ENCODE results near the gene GCH1.

DNA sequence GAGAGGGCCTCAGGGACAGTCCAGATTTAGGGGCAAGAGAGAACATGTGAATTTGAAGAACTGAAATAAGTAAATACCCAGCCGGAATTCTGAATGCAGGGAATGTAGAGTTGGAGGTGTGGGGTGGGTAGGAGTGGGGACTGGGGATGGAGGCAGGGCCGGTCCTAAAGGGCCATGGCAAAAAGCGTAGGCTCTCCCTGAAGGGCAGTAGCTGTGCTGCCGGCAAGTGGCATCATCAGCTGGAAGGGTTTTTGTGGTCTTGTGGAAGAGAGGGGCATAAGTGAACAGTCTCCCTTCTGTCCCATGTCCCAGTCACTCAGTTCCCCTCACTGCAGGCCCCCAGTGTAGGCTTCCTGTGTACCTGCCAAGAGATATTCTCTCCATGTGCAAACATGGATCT lies 104.6 kb downstream of the GCH1 start:
- TF ChIP-seq, protein P1, sequence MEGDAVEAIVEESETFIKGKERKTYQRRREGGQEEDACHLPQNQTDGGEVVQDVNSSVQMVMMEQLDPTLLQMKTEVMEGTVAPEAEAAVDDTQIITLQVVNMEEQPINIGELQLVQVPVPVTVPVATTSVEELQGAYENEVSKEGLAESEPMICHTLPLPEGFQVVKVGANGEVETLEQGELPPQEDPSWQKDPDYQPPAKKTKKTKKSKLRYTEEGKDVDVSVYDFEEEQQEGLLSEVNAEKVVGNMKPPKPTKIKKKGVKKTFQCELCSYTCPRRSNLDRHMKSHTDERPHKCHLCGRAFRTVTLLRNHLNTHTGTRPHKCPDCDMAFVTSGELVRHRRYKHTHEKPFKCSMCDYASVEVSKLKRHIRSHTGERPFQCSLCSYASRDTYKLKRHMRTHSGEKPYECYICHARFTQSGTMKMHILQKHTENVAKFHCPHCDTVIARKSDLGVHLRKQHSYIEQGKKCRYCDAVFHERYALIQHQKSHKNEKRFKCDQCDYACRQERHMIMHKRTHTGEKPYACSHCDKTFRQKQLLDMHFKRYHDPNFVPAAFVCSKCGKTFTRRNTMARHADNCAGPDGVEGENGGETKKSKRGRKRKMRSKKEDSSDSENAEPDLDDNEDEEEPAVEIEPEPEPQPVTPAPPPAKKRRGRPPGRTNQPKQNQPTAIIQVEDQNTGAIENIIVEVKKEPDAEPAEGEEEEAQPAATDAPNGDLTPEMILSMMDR (IDR thresholded peaks at IDR 0.05 in 2 of 3, conservative IDR thresholded peaks at IDR 0.05 in 1 of 3; ENCODE audit: borderline replicate concordance in 1 of 3, insufficient read depth in 1 of 3, low read depth in 2 of 3, low read length in 2 of 3) = no peak
- TF ChIP-seq, protein P2, sequence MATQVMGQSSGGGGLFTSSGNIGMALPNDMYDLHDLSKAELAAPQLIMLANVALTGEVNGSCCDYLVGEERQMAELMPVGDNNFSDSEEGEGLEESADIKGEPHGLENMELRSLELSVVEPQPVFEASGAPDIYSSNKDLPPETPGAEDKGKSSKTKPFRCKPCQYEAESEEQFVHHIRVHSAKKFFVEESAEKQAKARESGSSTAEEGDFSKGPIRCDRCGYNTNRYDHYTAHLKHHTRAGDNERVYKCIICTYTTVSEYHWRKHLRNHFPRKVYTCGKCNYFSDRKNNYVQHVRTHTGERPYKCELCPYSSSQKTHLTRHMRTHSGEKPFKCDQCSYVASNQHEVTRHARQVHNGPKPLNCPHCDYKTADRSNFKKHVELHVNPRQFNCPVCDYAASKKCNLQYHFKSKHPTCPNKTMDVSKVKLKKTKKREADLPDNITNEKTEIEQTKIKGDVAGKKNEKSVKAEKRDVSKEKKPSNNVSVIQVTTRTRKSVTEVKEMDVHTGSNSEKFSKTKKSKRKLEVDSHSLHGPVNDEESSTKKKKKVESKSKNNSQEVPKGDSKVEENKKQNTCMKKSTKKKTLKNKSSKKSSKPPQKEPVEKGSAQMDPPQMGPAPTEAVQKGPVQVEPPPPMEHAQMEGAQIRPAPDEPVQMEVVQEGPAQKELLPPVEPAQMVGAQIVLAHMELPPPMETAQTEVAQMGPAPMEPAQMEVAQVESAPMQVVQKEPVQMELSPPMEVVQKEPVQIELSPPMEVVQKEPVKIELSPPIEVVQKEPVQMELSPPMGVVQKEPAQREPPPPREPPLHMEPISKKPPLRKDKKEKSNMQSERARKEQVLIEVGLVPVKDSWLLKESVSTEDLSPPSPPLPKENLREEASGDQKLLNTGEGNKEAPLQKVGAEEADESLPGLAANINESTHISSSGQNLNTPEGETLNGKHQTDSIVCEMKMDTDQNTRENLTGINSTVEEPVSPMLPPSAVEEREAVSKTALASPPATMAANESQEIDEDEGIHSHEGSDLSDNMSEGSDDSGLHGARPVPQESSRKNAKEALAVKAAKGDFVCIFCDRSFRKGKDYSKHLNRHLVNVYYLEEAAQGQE (IDR thresholded peaks at IDR 0.05; ENCODE audit: low read depth) = no peak
- no peak for TF ChIP-seq POLR2AphosphoS5 (IDR thresholded peaks at IDR 0.05; ENCODE audit: low read depth, low read length)
- no peak for TF ChIP-seq POLR2A (IDR thresholded peaks at IDR 0.05; ENCODE audit: borderline replicate concordance, extremely low read depth, insufficient read depth, insufficient read length)
- no peak for TF ChIP-seq EZH2 (IDR thresholded peaks at IDR 0.05)
- TF ChIP-seq SIN3A (IDR thresholded peaks at IDR 0.05; ENCODE audit: low read depth) = no peak
- no peak for TF ChIP-seq SP1 (IDR thresholded peaks at IDR 0.05; ENCODE audit: low read depth)
- no peak for TF ChIP-seq ZFX (IDR thresholded peaks at IDR 0.05)
- TF ChIP-seq, protein P3, sequence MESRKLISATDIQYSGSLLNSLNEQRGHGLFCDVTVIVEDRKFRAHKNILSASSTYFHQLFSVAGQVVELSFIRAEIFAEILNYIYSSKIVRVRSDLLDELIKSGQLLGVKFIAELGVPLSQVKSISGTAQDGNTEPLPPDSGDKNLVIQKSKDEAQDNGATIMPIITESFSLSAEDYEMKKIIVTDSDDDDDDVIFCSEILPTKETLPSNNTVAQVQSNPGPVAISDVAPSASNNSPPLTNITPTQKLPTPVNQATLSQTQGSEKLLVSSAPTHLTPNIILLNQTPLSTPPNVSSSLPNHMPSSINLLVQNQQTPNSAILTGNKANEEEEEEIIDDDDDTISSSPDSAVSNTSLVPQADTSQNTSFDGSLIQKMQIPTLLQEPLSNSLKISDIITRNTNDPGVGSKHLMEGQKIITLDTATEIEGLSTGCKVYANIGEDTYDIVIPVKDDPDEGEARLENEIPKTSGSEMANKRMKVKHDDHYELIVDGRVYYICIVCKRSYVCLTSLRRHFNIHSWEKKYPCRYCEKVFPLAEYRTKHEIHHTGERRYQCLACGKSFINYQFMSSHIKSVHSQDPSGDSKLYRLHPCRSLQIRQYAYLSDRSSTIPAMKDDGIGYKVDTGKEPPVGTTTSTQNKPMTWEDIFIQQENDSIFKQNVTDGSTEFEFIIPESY (IDR thresholded peaks at IDR 0.05; ENCODE audit: extremely low read depth, insufficient replicate concordance, low read length) = no peak
- no peak for TF ChIP-seq ZNF274 (IDR thresholded peaks at IDR 0.05; ENCODE audit: low read depth, low read length)
- no peak for TF ChIP-seq RAD21 (IDR thresholded peaks at IDR 0.05; ENCODE audit: low read depth)
